DND-41 (cell line): ENCODE data around the gene CES3.

Experiments used
- ATAC-seq: fragments of 200-7000 bp; cut with Tn5 transposase; 3 replicates; pipeline ENCODE4 v1.9.1; 2021; ENCODE audit warnings: low read depth; ENCODE audit not compliant: insufficient read depth
- DNase-seq: peaks from one replicate; pipeline ENCODE4 v3.0.0-alpha.2; 2020
- H2AFZ ChIP-seq: 2 replicates; pipeline ENCODE4 v1.6.0; 2012; ENCODE audit warnings: low read depth, low read length
- H3K27ac ChIP-seq: 2 replicates; pipeline ENCODE4 v1.5.1; 2012; ENCODE audit warnings: low read length, inconsistent platforms
- H3K27me3 ChIP-seq: fragments of 200-600 bp; sonication (generic); 2 replicates; pipeline ENCODE4 v1.6.0; 2012; ENCODE audit warnings: low read length, mild to moderate bottlenecking, inconsistent platforms; ENCODE audit not compliant: insufficient read depth, poor library complexity
- H3K36me3 ChIP-seq: 2 replicates; pipeline ENCODE4 v1.5.1; 2012; ENCODE audit warnings: low read length, inconsistent platforms; ENCODE audit not compliant: insufficient read depth
- H3K4me1 ChIP-seq: 2 replicates; pipeline ENCODE4 v1.5.1; 2012; ENCODE audit warnings: mild to moderate bottlenecking, low read length; ENCODE audit not compliant: insufficient read depth
- H3K4me2 ChIP-seq: 2 replicates; pipeline ENCODE4 v1.6.0; 2012; ENCODE audit warnings: mild to moderate bottlenecking, moderate library complexity, low read length, inconsistent platforms; ENCODE audit not compliant: insufficient read depth
- H3K4me3 ChIP-seq, 2 experiments: fragments of 200-600 bp in 1 of 2; shearing (Covaris generic) in 1 of 2; 2 replicates each; pipeline ENCODE4 v1.5.1; 2012 to 2016; ENCODE audit warnings: inconsistent platforms in 2 of 2, low read length in 2 of 2, mild to moderate bottlenecking in 2 of 2, low read depth in 1 of 2, moderate library complexity in 1 of 2
- H3K79me2 ChIP-seq: 2 replicates; pipeline ENCODE4 v1.6.0; 2012; ENCODE audit warnings: low read length, inconsistent platforms; ENCODE audit not compliant: insufficient read depth
- H3K9ac ChIP-seq: 2 replicates; pipeline ENCODE4 v1.6.0; 2012; ENCODE audit warnings: low read depth, mild to moderate bottlenecking, inconsistent platforms, low read length, moderate library complexity
- H3K9me3 ChIP-seq: 2 replicates; pipeline ENCODE4 v1.5.1; 2012; ENCODE audit warnings: low read length, moderate library complexity, mild to moderate bottlenecking, inconsistent platforms; ENCODE audit not compliant: insufficient read depth, severe bottlenecking
- H4K20me1 ChIP-seq: 2 replicates; pipeline ENCODE4 v1.6.0; 2012; ENCODE audit warnings: low read length; ENCODE audit not compliant: insufficient read depth
- CTCF ChIP-seq: IDR thresholded peaks from 2 replicates; pipeline ENCODE4 v1.5.1; 2012; ENCODE audit warnings: borderline replicate concordance, low read length, moderate library complexity, mild to moderate bottlenecking; ENCODE audit not compliant: poor library complexity, severe bottlenecking; ENCODE audit errors: extremely low read depth
- EZH2 ChIP-seq: IDR thresholded peaks from 3 replicates; pipeline ENCODE4 v1.6.1; 2012; ENCODE audit warnings: borderline replicate concordance, low read depth, mild to moderate bottlenecking, moderate library complexity, low read length, inconsistent platforms; ENCODE audit not compliant: severe bottlenecking

The CES3 gene

GRCh38 chr16:66917741-66918140 lies 43.3 kb upstream of the CES3 start:
- TF ChIP-seq EZH2 (no peak), CTCF (no peak)
- no peaks in the 10 kb centered on the region for H3K4me1 ChIP-seq
- 0 out of 2 replicates have a peak, but pooled peaks cover 3% of the 10 kb centered on the region for H4K20me1 ChIP-seq
- ATAC-seq (no peak), DNase-seq (no peak)
- no peaks in the 10 kb centered on the region for H3K9me3 ChIP-seq
- no peaks in the 10 kb centered on the region for H3K36me3 ChIP-seq
- no peak overlapping the region for H3K27ac ChIP-seq
- no peak overlapping the region for H3K9ac ChIP-seq
- H3K4me2 ChIP-seq = no peak overlapping the region
- peaks cover 7% of the 10 kb centered on the region for H3K27me3 ChIP-seq
- H3K79me2 ChIP-seq = no peaks in the 10 kb centered on the region
- no peak overlapping the region for H3K4me3 ChIP-seq
- no peak overlapping the region for H2AFZ ChIP-seq

GRCh38 chr16:66918355-66918754 lies 42.7 kb upstream of the CES3 start:
- H3K4me2 ChIP-seq = no peak overlapping the region
- peaks cover 7% of the 10 kb centered on the region for H3K27me3 ChIP-seq
- H3K9ac ChIP-seq = no peak overlapping the region
- H3K27ac ChIP-seq = no peak overlapping the region
- no peak overlapping the region for H3K4me3 ChIP-seq
- no peaks in the 10 kb centered on the region for H3K4me1 ChIP-seq
- H3K36me3 ChIP-seq = no peaks in the 10 kb centered on the region
- TF ChIP-seq EZH2 = no peak
- 0 out of 2 replicates have a peak, but pooled peaks cover 3% of the 10 kb centered on the region for H4K20me1 ChIP-seq
- no peaks in the 10 kb centered on the region for H3K9me3 ChIP-seq
- H3K79me2 ChIP-seq = no peaks in the 10 kb centered on the region
- no peak overlapping the region for H2AFZ ChIP-seq
- ATAC-seq (no peak), DNase-seq (no peak)

- Histone ChIP-seq H3K27me3 (peaks cover 7% of the 10 kb centered on the region), H3K27ac (no peak within 1 kb of the TSS), H3K36me3 (no peaks in the 10 kb centered on the region), H3K4me3 (no peak within 1 kb of the TSS), H2AFZ (no peak within 1 kb of the TSS), H3K9me3 (no peaks in the 10 kb centered on the region), H3K9ac (no peak within 1 kb of the TSS), H3K4me1 (no peaks in the 10 kb centered on the region), H3K79me2 (no peaks in the 10 kb centered on the region), H3K4me2 (no peak within 1 kb of the TSS), H4K20me1 (0 out of 2 replicates have a peak, but pooled peaks cover 3% of the 10 kb centered on the region)
- ATAC-seq = no peak
- TF ChIP-seq EZH2 (no peak), CTCF (no peak)
- DNase-seq = no peak
These were observed 42.1 kb upstream of the CES3 start, which contains the start of gene CDH16 for GRCh38 chr16:66918803-66919568. Gene CDH16, minus strand, starts transcription at chr16:66918885. Its CDS starts 820 bp downstream, at chr16:66918065.

- no peak overlapping the region for H3K4me2 ChIP-seq
These were observed 41.3 kb upstream of the CES3 start for GRCh38 chr16:66919569-66920298.

More at GRCh38 chr16:66919569-66920298, 41.3 kb upstream of the CES3 start:
- ATAC-seq = no peak
- H3K27me3 ChIP-seq = peaks cover 7% of the 10 kb centered on the region
- no peak overlapping the region for H2AFZ ChIP-seq
- no peaks in the 10 kb centered on the region for H3K9me3 ChIP-seq
- H3K27ac ChIP-seq = no peak overlapping the region
- DNase-seq = no peak
- TF ChIP-seq EZH2 (no peak), CTCF (no peak)
- no peaks in the 10 kb centered on the region for H3K79me2 ChIP-seq
- H4K20me1 ChIP-seq = 0 out of 2 replicates have a peak, but pooled peaks cover 3% of the 10 kb centered on the region
- no peak overlapping the region for H3K9ac ChIP-seq
- H3K4me1 ChIP-seq = no peaks in the 10 kb centered on the region
- H3K4me3 ChIP-seq = no peak overlapping the region
- no peaks in the 10 kb centered on the region for H3K36me3 ChIP-seq
